GM12878 (cell line): ENCODE data around the gene TUBA1A.

Experiments used
- CHD1 ChIP-seq: IDR thresholded peaks from 2 replicates; pipeline ENCODE4 v1.6.1; 2012; ENCODE audit warnings: low read depth, low read length, improper control_type of control experiment
- CTCF ChIP-seq, 3 experiments: IDR thresholded peaks in 2 of 3; conservative IDR thresholded peaks in 1 of 3; 2 replicates each; pipeline ENCODE4 v1.5.1; 2011; ENCODE audit warnings: low read depth in 3 of 3, low read length in 3 of 3, mild to moderate bottlenecking in 3 of 3, control low read depth in 2 of 3, moderate library complexity in 2 of 3, inconsistent platforms in 1 of 3, mixed read lengths in 1 of 3; ENCODE audit not compliant: control insufficient read depth in 2 of 3, insufficient read depth in 1 of 3; ENCODE audit errors: extremely low read depth in 1 of 3
- JUND ChIP-seq: IDR thresholded peaks from 2 replicates; pipeline ENCODE4 v1.6.1; 2012; ENCODE audit warnings: low read depth, mild to moderate bottlenecking, low read length, improper control_type of control experiment, moderate library complexity
- NR2C1 ChIP-seq: fragments of 450-650 bp; IDR thresholded peaks from 2 replicates; pipeline ENCODE4 v1.6.1; 2017; ENCODE audit warnings: antibody characterized with exemption, mild to moderate bottlenecking, moderate library complexity
- POLR2AphosphoS5 ChIP-seq: IDR thresholded peaks from 2 replicates; pipeline ENCODE4 v1.6.1; 2011; ENCODE audit warnings: mild to moderate bottlenecking, low read length, inconsistent platforms
- SRF ChIP-seq, 2 experiments: IDR thresholded peaks; 2 replicates each; pipeline ENCODE4 v1.6.1; 2011; ENCODE audit warnings: low read depth in 2 of 2, low read length in 2 of 2, mild to moderate bottlenecking in 1 of 2, moderate library complexity in 1 of 2
- TCF7 ChIP-seq: IDR thresholded peaks from 2 replicates; pipeline ENCODE4 v1.6.1; 2014; ENCODE audit warnings: antibody characterized with exemption, borderline replicate concordance
- TF ChIP-seq, protein P1 (sequence below): IDR thresholded peaks from 2 replicates; pipeline ENCODE4 v1.6.1; 2012; ENCODE audit warnings: low read depth, low read length, improper control_type of control experiment

DNA sequence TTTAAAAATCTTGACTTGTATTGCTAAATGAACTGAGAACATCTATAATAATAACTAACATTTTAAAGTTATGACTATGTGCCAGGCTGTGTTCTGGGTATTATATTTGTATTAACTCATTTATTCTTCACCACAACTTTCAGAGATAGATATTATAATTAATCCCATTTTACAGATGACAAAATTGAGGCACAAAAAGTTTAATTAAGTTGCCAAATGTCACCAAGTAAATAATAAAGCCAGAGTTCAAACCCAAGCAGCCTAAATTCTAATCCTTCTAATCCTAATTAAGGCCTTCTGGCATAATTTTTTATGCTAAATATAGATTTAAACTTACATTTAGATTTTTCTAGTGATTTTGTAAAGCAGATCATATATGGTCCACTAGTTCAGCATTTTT lies 17.5 kb upstream of the TUBA1A start:
- no peak for TF ChIP-seq TCF7
- TF ChIP-seq JUND = no peak
- no peak for TF ChIP-seq NR2C1
- TF ChIP-seq, protein P1, sequence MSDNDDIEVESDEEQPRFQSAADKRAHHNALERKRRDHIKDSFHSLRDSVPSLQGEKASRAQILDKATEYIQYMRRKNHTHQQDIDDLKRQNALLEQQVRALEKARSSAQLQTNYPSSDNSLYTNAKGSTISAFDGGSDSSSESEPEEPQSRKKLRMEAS = no peak
- TF ChIP-seq CTCF (IDR thresholded peaks at IDR 0.05 in 2 of 3, conservative IDR thresholded peaks at IDR 0.05 in 1 of 3; ENCODE audit: control insufficient read depth in 2 of 3, extremely low read depth in 1 of 3, insufficient read depth in 1 of 3, low read depth in 3 of 3, low read length in 3 of 3) = no peak
- TF ChIP-seq POLR2AphosphoS5 = no peak
- TF ChIP-seq CHD1 = no peak
- TF ChIP-seq SRF (IDR thresholded peaks at IDR 0.05; ENCODE audit: low read depth in 2 of 2, low read length in 2 of 2) = no peak
